Stimulated activated CD4-positive, alpha-beta T cell treated with anti-CD3 and anti-CD28 coated beads, Interleukin-12 subunit alpha, Interleukin-12 subunit beta, amount 100 ng/mL, for 4 hours (primary cell): ENCODE results near the gene CFAP221.

Source experiments
- DNase-seq: peaks from one replicate; pipeline ENCODE4 v3.0.0-alpha.2; 2020

The CFAP221 gene

DNA sequence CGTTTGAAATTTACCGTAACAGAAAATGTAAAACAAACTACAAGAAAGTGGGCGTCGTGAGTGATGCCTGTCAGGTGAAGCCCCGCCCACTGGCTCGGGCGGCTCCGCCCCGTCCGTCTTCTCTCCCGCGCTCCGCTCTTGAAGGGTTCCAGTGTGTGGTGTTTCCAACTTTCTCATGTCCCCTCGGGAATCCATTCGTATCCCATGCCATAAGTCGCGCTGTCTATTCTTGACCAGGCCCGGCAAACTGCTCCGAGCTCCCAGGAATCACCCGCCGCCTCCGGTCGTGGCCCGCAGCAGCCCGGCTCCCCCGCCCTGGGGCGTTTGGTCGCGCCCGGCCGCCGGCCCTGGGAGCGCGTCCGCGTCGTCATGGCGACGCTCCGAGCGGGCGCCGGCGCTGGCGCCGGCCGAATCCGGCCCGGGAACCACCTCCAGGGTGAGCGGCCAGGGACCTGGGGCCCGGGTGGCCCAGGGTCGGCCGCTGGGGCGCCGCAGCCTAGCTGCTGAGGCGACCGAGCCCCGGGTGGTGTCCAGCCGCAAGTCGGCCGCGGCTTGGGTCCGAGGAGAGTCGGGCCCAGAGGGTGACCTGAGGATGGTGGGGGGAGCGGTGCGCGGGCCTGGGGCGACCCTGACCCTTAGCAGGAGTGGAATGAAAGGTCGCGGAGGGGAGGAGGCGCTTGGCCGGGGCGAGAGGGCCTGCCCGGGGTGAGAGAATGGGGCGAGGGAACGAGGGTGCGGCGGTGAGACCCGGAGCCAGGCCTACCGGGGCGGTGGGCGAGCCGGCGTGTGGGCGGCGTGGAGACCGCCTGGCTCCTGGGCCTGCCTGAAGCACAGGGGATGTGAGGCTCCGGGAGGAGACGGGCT lies at the start of gene CFAP221:
TSS of gene CFAP221 (plus strand) at position 375 of the 864 bp plus-strand sequence. CDS start 1,683 bp downstream, outside the sequence.
- peak; percentile 40 for DNase-seq

DNA sequence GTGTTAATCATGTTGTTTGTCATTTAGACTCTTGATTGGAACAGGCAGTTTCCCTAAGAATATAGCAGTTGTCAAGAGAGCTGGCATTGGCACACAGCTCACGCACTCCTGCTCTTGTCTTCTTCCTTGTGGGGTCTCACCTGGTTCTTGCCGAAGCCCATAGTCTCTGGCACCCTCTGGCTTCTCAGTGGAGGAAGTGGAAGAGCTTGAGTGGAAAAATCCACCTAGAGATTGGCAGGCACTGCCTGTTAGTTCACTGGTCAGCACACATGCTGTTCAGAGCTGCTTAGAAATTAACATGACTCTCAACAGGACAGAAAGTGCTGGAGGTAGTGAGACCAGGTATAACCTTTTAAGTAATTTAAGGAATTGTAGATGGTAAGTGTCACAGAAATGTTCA lies 48.3 kb upstream of the CFAP221 start:
- no peak for DNase-seq

DNA sequence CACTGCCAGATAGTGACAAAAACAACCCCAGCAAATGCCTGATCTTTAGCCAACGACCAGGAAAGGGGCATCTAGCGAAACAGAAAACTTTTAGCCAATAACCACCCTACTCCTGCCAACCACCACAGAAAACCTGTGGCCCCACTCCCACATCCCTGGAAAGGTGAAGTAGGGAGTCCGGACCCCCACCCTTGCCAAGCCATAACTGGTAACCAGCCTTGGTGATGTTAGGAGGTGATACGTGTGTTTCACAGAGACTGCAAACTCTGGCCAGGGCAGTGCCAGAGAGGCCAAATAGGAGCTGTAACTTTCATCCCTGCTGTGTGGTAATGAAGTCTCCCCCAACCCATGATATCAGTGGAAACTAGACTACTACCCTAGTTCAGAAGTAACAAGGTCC lies 47.6 kb upstream of the CFAP221 start:
- no peak for DNase-seq

DNA sequence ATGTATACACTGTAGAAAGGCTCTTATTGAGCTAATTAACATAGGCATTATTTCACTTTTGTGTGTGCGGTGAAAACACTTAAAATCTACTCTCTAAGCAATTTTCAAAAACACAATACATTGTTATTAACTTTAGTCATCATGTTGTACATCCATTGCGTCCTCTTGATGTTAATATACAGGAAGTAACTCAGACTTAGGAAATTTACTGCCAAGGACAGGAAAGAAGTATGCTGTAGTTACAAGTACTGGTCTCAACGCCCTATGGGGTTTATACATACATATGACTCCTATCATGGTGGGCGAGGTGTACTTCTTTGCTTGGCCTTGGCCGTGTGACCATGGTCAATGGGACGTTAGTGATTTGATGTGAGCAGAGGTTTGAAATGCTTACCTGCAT lies 35.5 kb upstream of the CFAP221 start:
- DNase-seq: no peak

DNA sequence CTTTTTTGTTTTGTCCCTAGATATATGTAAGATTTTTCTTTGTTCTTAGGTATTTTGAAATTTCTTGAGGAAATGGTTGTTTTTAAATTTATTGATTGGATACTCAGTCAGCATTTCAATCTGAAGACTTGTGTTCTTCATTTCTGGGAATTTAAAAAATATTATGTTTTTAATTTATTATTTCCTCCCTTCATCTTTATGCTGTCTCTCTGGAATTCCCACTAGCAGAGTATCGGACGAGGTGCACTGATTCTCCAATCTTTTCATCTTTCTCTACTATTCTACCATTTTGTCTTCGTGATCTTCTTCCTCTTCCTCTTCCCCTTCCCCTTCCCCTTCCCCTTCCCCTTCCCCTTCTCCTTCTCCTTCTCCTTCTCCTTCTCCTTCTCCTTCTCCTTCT lies 32.3 kb upstream of the CFAP221 start:
- DNase-seq: no peak

DNA sequence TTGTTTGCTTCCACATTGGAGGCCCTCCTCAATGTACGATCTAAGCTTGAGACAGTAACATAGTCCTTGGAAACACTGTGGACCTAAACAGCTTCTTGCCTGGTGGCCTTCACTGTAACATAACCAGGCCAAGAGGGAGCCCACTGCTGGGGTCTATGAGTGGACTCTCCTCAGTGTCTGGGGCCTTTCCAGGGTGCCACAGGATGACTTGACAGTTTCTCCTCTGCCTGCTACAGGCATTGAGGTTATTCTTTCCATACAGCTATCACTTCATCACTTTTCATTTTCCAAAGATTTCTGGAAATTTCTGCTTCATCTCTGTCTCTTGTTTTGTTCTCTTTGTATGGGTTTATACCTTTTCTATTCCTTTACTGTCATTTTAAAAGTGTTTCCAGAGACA lies 31.3 kb upstream of the CFAP221 start:
- DNase-seq: no peak

DNA sequence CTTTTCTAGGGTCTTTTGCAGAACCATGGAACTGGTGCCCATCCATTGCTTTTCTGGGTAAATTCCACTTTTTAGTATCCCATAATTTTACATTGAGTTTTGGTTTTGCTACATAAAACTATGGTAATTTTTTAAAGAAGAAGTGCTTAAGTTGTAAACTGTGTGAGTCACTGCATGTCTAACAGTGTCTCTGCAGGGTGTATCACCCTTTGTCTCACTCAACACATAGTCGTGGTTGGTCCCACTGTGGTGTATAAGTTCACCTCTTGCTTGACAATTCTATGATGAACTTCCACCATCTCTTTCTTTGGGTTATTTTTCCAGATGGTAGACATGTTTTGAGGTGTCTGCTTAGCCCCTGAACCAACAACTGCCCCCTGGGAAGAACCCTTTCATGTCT lies 30.4 kb upstream of the CFAP221 start:
- DNase-seq: no peak

DNA sequence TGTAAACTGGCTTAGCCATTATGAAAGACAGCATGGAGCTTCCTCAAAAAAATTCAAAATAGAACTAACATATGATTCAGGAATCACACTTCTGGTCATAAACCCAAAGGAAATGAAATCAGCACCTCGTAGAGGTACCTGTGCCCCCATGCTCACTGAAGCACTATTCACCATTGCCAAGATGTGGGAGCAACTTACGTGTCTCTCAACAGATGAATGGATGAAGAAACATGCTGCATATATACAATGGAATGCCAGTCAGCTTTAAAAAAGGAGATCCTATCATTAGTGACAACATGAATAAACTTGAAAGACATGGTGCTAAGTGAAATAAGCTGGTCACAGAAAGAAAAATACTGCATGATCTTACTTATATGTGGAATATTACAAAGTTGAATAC lies 28.1 kb upstream of the CFAP221 start:
- no peak for DNase-seq

DNA sequence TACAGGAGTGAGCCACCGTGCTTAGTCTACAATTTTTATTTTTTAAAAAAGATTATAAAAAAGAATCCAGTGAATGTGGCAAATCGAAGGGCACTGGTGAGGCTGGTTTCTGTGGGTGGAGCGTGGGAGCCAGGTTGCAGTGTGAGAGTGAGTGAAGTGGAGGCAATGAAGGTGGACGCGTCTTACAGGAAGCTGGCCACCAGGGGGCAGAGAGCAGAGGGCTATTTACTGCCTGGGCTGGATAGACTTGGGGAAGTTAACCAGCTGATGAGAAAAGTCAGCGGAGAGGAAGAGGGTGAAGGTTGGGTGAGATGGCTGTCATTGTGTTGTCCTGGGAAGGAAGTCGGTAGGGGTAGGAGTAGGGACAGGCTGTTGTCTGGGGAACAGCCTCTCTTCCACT lies 26.8 kb upstream of the CFAP221 start:
- peak; percentile 23 for DNase-seq

DNA sequence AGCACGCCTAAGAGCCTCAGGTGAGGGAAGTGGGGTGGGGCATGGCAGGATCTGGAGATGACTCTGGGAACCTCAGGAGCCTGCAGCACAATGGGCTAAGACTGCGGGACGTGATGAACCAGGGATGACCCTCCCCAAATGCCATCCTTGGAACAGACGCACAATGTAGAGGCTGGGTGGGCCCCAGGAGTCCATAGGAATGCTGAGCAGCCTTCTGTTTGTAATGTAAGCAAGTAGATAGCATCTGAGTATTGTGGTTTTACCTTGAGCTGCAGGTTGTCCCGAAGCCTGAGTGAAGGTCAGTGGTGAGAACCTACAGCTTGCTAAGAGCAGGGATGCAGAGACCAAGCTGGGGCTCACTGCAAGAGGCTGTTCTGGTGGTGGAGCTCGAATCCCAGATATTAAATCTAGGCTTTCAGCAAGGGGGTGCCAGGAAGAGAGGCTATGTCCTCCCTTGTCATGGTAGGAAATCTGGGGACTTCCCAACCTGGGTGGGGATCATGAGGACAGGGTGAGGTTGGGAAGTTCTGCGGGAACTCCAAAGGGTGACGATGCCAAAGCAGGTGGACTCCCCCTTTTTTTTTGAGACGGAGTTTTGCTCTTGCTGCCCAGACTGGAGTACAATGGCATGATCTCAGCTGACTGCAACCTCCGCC lies 25.7 kb upstream of the CFAP221 start:
- no peak for DNase-seq

DNA sequence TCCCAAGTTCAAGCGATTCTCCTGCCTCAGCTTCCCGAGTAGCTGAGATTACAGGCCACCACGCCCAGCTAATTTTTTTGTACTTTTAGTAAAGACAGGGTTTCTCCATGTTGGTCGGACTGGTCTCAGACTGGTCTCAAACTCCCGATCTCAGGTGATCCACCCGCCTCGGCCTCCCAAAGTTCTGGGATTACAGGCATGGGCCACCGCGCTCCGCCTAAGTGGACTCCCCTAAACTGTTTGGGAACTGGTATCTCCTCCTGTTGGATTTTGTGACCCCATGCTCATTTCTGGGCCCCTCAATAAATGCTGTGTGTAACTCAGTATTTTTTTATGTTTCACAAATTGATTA lies 25.2 kb upstream of the CFAP221 start:
- DNase-seq: no peak

DNA sequence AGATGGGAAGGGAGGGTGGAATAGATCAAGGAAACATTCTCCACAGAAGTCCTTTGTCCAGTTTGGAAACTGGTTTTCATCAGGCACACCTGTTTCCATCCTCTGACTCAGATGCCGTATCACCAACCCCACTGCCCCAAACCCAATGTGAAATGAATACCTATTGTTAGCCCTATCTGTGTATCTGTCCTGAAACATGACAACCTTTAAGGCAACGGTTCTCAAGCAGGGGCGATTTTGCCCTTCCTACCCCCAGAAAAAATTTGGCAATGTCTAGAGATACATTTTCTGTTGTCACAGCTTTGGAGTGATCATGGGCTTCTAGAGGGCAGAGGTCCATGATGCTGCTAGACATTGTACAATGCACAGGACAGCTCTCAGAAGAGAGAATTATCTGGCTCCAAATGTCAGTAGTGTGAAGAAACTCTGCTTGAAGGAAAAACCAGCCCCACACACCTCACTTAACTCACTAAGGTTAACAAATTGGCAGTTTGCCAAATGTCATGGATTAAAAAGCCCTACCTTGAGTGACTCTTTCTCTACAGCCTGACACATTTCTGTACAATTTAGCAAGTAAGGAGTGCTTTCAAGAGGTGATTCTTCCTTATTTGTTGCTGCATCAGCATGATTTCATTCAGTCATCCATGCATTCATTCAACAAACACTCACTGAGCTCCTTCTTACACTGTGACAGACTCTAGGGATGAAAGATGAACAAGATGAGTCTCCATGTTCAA lies 23.4 kb upstream of the CFAP221 start:
- no peak for DNase-seq

DNA sequence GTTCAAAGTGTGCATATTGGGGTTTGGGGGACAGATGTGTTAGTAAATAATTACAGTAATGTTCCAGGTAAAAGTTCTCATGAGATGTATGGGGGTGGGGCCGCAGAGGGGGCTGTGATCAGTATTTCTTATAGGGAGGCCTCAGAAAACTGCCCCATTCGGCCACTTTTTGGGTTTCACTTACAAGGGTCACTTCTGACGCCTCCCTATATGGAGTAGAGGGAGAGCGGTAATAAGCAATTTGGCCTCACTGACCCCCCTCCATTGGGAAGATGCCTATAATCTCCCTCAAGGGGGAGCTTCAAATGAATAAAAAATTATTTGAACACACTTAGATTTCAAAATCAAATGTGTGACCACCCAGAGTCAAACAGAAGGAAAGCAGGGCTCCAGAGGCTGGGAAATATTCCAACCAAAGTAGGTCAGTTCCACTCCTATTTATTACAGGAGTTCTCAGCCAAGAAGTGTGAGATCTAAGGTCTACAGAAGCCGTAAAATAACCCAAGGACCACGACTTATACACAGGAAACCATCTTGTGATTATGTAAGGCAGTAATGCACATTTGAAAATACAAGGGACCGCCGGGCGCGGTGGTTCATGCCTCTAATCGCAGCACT lies 22.7 kb upstream of the CFAP221 start:
- DNase-seq: no peak

DNA sequence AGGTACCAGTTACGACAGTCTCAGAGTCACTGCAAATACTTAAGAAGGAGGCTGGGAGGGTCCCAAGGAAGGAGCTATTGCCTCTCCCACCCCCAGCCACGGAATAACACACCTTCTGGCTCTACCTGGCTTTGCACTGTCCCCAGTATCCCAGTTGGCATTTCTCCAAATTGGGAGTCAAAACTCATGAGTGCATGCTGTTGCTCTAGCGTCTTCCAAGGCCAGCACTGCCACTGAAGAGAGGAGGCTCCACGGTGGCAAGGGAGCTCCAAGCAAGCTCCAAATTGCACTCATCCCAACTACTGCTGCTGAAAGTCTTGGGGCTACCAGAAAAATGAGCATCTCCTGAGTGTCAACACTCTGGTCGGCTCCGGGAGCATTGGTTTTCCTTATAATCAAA lies 21.6 kb upstream of the CFAP221 start:
- DNase-seq: no peak

DNA sequence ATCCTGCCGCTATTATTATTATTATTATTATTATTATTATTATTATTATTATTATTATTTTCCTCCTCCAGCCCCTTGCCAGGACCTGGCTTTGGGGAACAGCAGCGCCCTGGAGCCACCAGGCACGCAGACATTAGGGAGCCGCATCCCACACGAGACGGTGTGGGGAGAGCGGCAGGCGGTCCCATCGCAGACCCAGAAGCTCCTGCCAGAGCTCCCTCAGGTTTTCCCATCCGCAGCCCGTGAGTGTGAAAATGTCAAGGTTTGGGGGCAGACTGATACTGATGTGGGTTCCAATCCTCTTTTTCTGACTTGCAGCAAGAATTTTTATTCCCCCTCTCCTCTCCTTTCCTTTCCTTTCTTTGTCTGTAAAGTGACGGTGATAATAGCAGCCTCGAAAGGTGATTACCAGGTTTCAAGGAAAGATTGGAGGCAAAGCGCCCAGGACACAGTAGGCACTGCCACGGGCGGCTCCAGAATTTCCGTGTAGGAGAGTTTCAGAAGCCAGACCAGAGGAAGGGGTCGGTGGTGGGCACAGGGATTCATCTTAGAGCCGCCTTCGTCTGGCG lies 20.8 kb upstream of the CFAP221 start:
- no peak for DNase-seq

DNA sequence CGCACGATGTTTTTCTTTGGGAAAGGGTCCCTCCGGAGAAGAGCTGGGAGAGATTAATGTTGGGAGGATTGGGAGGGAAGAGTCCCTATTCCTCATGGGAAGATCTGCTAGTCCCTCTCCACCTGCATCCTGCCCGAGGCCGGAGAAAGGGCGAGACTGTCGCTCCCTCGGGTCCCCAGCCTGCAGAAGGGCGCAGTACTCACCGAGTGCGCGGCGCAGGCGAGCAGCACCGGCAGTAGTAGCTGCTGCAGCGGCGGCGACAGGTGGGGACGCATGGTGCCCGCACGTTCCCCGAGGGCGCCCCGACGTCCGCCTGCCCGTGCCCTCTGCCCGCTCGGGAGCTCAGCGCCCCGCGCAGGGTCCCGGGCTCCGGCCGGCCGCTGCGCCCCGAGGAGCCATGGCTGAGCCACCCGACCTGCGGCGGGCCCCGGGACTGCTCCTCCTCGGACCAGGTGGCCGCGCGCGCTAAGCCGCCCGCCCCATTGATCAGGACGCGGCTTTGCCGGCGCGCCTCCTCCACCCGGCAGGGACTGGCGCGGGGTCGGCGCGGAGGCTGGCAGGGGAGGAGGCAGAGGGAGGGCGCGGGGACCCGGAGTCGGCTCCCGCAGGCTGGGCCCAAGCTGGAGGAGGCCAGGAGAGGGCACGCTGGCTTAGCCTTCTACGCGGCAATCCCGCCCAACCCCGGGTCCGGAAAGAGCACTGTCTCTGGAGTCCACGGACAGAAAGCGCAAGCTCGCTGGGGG lies 20.1 kb upstream of the CFAP221 start, which contains the start of gene SCTR:
TSS of gene SCTR (minus strand) at position 532 of the 743 bp plus-strand sequence. CDS start at position 275, 257 bp downstream.
- no peak for DNase-seq

DNA sequence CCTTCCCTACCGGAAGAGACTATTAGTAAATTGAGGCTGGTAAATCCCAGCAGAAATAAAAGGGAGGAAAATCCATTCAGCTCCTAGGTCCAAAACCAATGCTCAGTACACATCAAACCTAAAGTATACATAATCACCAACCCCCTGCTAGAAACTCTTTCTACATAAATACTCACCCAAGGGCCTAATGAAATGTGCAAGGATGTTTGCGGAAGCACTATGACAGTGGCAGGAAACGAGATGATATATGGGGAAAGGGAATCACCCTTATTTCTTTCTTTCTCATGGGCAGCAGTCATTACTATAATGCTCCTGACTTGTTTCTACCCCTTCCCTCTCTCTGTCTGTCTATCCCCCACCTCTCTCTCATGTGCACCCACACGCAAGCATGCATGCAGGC lies 18.6 kb upstream of the CFAP221 start:
- no peak for DNase-seq

DNA sequence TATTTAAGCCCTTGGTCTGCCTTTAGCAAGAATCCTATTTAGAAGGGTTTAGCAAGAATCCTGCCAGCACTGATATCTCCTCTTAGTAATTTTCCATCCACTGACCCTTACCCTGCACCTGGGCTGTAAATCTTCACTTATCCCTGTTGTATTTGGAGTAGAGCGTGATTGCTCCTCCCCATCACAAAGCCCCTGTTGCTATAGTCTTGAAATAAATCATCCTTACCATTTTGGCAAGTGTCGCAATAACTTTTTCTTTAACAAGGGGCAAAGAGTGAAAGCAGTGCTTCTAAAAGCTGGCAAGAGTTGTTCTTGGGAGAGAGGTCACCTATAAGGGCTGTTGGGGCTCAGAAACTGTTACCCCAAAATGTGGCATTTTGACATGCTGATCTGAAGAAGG lies 16.2 kb upstream of the CFAP221 start:
- DNase-seq: no peak

DNA sequence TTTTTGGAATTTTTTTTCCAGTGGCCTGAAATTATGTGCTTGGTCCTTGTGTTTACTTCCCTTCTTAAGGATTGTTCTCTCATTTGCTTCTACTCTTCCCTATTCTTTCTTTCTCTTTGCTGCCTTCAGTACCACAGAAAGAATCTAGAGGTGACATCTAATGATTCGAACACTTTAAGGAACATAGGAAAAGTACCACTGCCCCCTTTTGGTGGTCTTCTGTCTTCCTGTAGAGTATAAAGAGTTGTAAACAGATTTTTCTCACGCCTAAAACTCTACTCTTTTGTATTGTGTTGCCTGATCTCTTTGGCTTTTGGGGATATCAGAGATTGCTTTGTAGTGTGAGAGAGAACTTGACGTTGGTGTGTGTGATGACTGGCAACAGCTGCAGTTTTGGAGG lies 13.0 kb upstream of the CFAP221 start:
- no peak for DNase-seq

DNA sequence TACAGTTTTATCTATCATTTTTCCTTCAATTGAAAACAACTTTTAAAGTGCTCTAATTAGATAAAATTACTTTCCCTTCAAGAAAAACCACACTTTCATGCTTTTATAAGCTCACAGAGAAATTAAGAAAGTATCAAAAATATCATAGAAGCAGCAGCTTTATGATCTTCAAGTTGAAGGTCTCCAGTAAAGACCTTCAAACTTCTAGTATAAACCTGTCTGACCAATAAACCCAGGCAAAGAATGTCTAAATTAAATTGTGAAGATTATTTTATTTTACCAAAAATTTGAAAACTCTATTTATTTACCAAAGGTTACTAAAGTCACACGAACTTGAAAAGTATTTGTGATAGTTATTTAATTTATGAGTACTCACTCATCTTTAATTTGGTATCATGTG lies 10.7 kb upstream of the CFAP221 start:
- no peak for DNase-seq

DNA sequence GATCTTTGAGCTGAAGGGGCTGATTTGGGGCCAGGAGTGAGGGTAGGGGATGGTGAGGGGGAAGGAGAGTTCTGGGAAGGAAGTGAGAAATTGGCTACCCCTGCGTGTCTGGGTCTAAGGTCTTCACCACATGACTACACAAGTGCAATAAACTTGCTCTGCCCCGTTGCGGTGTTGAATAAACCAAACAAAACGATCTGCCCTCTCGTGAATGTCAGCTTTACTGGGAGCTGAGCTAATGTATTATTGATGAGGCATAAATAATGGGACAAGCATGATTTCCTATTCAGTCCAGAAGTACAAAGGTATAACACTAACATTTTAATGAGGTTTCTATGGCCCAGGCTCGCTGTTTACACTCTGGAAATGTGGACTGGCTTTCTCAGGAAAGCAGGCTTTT lies 8.0 kb upstream of the CFAP221 start:
- no peak for DNase-seq

DNA sequence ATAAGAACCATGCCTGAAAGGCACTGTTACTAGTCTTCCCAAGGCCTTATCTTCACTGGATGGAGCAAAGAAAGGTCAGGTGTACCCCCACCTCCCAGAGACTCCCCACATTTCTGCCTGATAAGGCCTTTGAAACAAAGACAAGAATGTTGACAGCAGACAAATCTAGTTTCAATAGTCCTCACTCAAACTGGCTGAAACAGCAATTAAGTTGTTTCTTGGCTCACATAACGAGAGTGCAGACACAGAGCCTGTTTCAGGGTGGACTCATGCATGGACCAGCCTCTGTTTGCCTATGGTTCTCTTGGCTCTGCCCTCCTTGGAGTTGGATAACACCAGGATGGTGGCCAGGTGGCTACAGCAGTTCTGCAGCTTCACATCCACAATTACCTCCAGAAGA lies 7.5 kb upstream of the CFAP221 start:
- no peak for DNase-seq
